Measurements from ENCODE around the gene THOC3. TPM values are rescaled to one million over a fixed set of nuclear protein-coding genes. Genes with fewer than 3 reads are reported as not detected.
A peak's percentile ranks its signal among the peaks of the same experiment; 100 is the strongest.
"Not testable (repeated sequence)": the region's sequence is repeated elsewhere in the genome, so short reads cannot be mapped to it uniquely, and the experiment has no call there.

The THOC3 gene, protein sequence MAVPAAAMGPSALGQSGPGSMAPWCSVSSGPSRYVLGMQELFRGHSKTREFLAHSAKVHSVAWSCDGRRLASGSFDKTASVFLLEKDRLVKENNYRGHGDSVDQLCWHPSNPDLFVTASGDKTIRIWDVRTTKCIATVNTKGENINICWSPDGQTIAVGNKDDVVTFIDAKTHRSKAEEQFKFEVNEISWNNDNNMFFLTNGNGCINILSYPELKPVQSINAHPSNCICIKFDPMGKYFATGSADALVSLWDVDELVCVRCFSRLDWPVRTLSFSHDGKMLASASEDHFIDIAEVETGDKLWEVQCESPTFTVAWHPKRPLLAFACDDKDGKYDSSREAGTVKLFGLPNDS
- 36.5 and 43.7 TPM in 2 replicates for total RNA-seq (2014; rRNA removed; shearing (Covaris generic))
- polyA plus RNA-seq (2015; cell fraction: cytosol; rRNA removed) = 53.8 and 54.3 TPM in 2 replicates
- 20.9 and 25.7 TPM in 2 replicates for polyA plus RNA-seq (2015; cell fraction: nucleus; rRNA removed)

DNA sequence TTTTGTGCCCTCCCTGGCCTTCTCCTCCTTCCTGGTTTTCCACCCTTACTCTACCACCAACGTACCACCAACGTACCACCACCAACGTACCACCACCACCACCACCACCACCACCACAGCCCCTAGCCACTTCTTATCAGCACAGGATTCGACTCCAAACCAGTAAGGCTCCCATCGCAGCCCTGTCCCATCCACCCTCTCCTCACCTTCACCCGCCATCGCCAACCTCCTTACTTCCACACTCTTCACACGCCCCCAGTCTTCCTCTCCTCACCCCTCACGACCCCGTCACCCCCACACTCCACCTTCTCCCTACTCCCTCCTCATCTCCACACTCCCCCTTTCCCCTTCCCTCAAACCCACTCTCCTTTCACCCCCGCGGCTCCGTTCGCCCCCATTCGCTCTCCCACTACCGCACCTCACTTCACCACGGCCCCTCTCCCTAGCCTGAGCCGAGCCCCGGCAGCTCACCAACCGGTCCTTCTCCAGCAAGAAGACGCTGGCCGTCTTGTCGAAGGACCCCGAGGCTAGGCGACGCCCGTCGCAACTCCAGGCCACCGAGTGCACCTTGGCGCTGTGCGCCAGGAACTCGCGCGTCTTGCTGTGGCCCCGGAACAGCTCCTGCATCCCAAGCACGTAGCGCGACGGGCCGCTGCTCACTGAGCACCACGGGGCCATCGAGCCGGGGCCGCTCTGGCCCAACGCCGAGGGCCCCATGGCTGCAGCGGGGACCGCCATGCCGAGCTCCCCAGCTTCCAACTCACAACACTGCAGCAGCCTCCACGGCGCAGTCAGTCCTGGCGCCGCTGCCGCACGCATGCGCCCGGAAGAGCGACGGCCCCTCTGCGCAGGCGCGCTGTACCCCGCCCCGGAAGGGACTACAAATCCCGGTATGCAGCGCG is at the start of gene THOC3:
Gene THOC3, minus strand, starts transcription at position 845 of the 902 bp plus-strand sequence. Its CDS starts 107 bp downstream, at position 738.
- DNase-seq (ENCODE audit: low read depth, low spot score) = peak; percentile 67
- in situ Hi-C loops (cut with HindIII; ENCODE audit: low pct_unique_long_range_greater_than_20kb, low sequenced_read_pairs) = not testable (repeated sequence)

DNA sequence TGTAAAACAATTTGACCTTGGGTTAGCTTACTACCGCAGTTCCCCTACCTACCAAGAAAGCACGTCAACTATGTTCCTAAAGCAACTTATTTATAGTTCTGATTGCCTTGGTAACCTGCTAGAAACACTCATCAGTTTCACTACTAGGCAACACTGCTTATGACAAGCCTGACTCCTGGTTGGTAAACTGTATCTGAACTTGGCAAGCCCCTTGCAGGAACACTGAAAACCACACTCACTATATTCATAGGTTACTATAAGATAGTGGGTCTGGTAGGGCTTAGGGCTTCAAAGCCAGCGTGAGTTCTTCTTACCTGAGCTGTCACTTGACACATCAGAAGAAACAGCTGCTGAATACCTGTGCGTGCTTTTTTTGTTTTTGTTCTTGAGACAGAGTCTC is 49.2 kb upstream of the THOC3 start:
- in situ Hi-C loops (cut with HindIII; ENCODE audit: low pct_unique_long_range_greater_than_20kb, low sequenced_read_pairs); DNase-seq (ENCODE audit: low read depth, low spot score): not testable (repeated sequence)

DNA sequence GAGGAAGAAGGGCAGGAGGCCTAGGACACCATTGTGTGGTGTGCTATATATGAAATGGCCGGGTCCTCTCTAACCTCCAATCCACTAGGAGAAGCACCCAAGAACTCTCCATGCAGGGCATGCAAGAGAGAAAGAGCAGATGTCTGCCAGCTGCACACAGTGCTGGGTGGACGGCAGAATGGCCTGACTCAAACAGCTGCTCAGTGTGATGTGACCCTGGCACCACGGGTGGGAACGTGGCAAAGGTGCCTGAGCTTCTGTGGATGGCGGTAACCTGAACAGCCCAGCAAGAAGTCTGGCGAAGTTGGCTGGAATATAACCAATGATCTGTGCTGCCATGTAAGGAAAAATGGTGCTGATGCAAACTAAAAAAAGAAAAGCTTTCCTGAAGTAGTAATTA is 46.2 kb upstream of the THOC3 start:
- in situ Hi-C loops (cut with HindIII; ENCODE audit: low pct_unique_long_range_greater_than_20kb, low sequenced_read_pairs); DNase-seq (ENCODE audit: low read depth, low spot score): not testable (repeated sequence)

DNA sequence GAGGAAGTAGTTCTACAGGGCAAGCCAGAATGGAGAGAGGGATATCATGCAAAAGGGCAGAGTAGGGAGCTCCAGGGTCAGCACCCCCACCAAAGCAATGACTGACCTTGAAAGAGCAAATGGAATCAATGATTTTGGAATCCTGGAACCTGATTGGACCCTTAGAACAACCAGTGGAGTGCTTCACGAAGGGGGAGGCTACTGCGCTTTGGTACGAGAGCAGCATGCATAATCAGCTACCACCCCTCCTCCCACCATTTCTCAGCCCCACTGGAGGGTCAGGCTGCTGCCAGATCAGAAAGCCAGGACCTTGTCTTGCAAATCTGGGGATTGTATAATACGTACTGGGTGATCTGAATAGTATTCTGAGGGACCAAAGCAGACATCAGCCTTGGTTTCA is 43.0 kb upstream of the THOC3 start:
- in situ Hi-C loops (cut with HindIII; ENCODE audit: low pct_unique_long_range_greater_than_20kb, low sequenced_read_pairs); DNase-seq (ENCODE audit: low read depth, low spot score): not testable (repeated sequence)

DNA sequence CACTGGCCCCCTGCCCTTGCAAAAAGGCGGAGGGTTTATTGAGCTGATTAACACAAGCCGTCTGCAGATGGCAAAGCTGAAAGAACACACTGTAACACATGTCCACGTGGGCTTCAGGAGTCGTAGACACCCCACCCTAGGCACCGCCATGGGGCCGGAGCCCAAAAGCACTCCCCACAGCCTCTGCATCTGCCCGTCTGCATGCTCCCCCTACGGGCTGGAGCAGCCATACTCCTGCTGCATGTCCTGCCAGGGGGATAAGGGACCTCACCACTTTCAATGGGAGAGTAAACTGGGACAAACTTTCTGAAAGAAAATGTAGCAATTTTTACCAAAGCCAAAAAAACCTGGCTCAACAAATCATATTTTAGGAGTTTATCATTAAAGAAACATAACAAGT is 42.1 kb upstream of the THOC3 start:
- in situ Hi-C loops (cut with HindIII; ENCODE audit: low pct_unique_long_range_greater_than_20kb, low sequenced_read_pairs); DNase-seq (ENCODE audit: low read depth, low spot score): not testable (repeated sequence)

DNA sequence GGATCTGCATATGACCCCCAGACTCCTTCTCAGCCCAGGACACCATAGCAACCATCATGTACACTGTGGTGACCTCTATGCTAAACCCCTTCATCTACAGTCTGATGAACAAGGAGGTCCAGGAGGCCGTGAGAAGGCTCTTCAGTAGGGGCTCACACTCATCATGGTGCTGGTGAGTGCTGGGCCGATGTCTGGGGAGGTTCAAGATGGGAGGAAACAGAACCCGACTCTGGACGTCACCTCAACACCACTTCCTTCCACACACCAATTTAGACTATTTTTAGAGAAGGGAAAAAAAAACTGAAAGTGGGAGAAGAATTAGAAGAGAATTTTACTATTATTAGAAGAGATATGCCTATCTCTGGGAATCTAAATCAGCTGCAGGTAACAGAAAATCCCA is 39.1 kb upstream of the THOC3 start:
- DNase-seq (ENCODE audit: low read depth, low spot score); in situ Hi-C loops (cut with HindIII; ENCODE audit: low pct_unique_long_range_greater_than_20kb, low sequenced_read_pairs): not testable (repeated sequence)

DNA sequence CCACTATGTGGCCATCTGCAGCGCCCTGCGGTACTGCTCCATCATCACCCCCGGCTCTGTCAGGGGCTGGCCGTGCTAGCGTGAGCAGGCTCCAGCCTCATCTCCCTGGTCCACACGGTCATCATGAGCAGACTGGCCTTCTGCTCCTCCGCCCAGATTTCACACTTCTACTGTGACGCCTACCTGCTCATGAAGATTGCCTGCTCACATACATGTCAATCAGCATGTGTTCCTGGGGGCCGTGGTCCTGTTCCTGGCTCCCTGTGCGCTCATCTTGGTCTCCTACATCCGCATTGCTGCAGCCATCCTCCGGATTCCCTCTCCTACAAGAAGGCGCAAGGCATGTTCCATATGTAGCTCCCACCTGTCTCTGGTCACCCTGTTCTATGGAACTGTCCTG is 38.7 kb upstream of the THOC3 start:
- in situ Hi-C loops (cut with HindIII; ENCODE audit: low pct_unique_long_range_greater_than_20kb, low sequenced_read_pairs); DNase-seq (ENCODE audit: low read depth, low spot score): not testable (repeated sequence)

DNA sequence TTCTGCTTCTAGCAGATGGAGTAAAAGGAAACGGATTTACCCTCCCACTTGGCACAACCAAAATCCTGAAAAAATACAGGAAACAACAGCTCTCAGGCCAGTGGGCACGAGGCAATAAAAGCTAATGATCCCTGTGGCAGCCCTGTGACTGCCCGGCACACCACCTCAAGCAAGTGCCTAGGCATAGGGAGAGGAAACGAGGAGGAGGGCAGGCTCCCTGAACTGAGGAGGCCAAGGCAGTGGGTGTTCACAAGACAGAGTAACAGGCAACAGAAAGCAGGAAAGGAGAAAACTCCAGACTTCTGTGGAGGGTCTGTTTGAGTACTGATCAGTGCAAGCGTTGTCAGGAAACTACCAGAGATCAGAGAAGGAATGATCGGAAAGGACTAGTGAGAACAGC is 29.9 kb upstream of the THOC3 start:
- in situ Hi-C loops (cut with HindIII; ENCODE audit: low pct_unique_long_range_greater_than_20kb, low sequenced_read_pairs); DNase-seq (ENCODE audit: low read depth, low spot score): not testable (repeated sequence)

DNA sequence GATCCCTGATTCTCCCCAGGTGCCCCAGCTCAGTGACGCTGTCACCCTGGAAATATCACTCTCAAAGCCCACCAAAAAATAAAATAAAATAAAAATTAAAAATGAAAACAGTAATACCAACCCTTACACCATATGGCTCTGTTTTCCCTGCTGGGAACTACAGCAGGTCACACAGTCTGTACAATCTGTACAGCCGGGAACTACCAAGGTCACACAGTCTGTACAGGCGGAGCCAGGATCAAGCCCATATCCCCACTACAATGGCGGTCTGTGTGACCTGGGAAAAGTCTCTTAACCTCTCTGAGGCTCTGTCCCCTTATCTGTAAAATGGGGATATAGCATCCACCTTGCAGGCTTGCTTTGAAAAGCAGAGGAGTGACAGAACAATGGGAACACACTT is 29.4 kb upstream of the THOC3 start:
- DNase-seq (ENCODE audit: low read depth, low spot score); in situ Hi-C loops (cut with HindIII; ENCODE audit: low pct_unique_long_range_greater_than_20kb, low sequenced_read_pairs): not testable (repeated sequence)

DNA sequence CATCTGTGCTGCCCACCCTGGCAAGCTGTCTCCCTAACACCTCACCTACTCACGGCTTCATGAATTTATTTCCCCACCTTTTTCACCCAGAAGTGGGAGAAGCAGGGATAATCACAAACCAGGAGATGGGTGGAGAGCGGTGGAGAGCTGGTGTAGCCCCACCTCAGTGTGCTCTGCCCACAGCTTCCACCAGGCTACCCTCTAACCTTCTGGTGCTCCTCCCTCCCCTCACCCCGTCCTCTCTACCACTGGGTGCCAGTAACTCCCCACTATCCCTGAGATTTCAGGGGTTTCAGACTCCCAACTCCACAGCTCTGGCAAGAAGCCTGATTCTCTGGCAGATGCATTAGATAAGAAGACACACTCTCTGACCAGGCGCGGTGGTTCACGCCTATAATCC is 28.7 kb upstream of the THOC3 start:
- DNase-seq (ENCODE audit: low read depth, low spot score); in situ Hi-C loops (cut with HindIII; ENCODE audit: low pct_unique_long_range_greater_than_20kb, low sequenced_read_pairs): not testable (repeated sequence)

DNA sequence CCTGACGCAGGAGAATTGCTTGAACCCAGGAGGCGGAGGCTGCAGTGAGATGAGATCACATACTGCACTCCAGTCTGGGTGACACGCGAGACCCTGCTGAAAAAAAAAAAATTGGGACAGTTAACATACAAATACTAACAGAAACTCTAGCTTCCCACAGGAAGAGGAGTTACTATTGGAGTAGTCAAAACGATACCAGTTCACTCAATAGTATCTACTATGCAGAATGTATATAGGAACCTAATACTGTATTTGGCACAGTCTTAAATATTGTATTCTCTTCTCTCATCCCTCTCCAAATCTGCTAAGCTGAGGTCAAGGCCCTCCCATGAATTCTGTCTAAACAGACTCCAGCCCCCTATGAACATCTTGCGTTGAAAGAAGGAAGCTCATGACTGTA is 27.4 kb upstream of the THOC3 start:
- DNase-seq (ENCODE audit: low read depth, low spot score); in situ Hi-C loops (cut with HindIII; ENCODE audit: low pct_unique_long_range_greater_than_20kb, low sequenced_read_pairs): not testable (repeated sequence)

DNA sequence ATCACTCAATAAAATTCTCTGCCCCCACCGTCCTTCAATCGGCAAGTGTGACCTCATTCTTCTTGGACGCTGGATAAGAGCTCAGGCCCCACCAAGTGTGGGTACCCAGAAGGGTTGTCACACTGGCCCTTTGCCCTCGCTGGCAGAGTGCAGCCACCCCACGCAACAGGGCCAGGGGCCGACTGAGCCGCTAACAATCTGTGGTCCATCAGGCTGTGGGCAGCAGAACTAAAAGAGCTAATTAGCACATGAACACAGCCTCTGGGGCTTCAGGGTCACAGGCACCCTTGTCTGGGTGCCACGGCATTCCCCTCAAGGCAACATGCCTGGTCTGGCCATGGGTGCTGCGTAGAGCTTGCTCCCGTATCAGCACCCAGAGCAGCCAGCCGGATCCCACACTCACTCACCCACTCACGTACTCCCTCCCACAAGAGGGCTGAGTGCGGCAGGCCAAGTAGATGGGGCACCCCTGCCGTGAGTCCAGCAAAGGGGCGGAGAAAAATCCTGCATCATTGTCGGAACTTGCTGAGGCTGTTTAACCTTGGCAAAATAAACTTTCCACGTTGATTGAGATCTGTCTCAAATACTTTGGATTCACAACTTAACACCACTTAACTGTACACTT is 11.4 kb upstream of the THOC3 start:
- DNase-seq (ENCODE audit: low read depth, low spot score); in situ Hi-C loops (cut with HindIII; ENCODE audit: low pct_unique_long_range_greater_than_20kb, low sequenced_read_pairs): not testable (repeated sequence)

DNA sequence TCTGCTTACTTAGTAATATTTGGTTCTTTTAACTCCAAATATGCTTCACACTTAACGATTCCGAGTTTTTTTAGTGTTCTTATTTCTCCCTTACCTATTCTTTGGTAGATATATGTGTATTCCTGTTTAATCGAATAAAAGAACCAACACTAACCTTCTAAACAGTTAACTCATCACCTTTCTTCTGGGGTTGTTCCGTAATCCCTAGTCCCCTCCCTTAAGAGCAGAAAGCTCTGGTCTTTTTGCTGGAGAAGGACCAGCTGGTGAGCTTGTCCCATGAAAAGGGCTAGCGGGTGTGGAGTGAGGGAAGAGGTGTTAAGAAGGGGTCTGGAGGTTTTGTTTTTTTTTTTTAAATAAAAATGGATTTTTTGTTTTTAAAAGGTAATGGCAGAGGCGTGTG is 266 bp upstream of the THOC3 start:
- in situ Hi-C loops (cut with HindIII; ENCODE audit: low pct_unique_long_range_greater_than_20kb, low sequenced_read_pairs) = not testable (repeated sequence)

DNA sequence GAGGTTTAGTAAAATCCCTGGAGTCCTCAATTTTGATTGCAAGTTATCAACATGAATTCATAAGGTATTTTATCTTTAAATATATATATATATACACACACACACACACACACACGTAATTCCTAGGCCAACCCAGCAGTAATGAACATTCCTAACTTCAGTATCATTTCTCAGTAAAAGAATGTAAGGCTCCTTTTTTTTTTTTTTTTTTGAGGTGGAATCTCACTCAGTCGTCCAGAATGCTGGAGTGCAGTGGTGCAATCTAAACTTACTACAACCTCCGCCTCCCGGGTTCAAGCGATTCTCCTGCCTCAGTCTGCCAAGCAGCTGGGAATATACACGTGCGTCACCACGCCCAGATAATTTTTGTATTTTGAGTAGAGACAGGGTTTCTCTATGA is 5.8 kb downstream of the THOC3 start:
- DNase-seq (ENCODE audit: low read depth, low spot score); in situ Hi-C loops (cut with HindIII; ENCODE audit: low pct_unique_long_range_greater_than_20kb, low sequenced_read_pairs): not testable (repeated sequence)

More for the DNA sequence above, 266 bp upstream of the THOC3 start:
- not testable (repeated sequence) for DNase-seq (ENCODE audit: low read depth, low spot score)

DNA sequence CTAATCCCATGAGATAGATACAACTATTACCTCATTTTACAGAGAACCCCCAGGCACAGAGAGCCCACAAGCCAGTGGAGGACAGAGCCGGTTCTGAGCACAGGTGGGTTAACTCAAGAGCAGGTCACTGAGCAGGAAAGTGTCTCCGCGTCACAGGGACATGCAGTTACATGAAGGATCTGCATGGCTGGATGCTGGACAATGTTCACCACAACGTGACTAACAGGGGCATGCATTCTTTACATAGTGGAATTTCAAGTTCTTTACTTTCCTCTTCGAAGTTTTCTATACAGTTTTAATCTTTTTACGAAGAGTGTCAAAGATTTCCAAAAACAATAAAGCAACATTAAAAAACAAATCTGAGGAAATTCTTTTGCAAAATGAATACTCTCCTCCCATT is 7.9 kb downstream of the THOC3 start:
- in situ Hi-C loops (cut with HindIII; ENCODE audit: low pct_unique_long_range_greater_than_20kb, low sequenced_read_pairs); DNase-seq (ENCODE audit: low read depth, low spot score): not testable (repeated sequence)

DNA sequence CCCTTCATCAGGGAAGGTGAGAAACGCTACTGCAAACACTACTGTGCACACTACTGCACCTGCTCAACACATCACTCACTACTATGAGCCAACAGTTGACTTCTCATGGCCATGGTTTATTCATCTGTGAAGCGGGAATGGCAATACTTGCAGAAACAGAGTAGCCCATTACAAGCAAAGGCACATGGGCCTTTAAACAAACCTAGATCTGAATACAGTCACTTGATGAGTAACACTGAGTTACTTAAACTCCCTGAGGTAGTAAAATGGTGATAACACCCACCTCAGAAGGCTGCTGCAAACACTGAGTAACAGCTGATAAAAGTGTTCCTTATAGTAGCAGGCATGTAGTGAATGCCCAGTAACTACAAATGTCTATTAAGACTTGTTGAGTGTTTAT is 9.6 kb downstream of the THOC3 start:
- DNase-seq (ENCODE audit: low read depth, low spot score); in situ Hi-C loops (cut with HindIII; ENCODE audit: low pct_unique_long_range_greater_than_20kb, low sequenced_read_pairs): not testable (repeated sequence)

DNA sequence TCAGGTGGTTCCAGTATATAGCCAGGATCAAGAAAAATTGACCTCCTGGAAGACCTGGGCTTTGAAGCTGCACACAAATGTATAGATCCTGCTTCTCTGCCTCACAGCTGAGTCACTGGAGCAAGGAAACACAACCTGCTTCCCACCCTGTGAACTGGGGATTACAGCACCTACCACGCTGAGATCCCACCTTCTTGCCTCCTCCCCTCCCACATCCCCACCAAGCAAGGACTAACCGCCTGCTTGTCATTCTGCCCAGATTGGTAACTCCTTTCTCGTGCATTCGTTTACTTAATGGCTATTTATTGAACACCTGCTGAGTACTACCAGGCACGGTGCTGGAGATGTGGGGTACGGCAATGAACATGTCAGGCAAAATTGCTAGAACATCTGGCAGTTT is 14.0 kb downstream of the THOC3 start:
- DNase-seq (ENCODE audit: low read depth, low spot score); in situ Hi-C loops (cut with HindIII; ENCODE audit: low pct_unique_long_range_greater_than_20kb, low sequenced_read_pairs): not testable (repeated sequence)

DNA sequence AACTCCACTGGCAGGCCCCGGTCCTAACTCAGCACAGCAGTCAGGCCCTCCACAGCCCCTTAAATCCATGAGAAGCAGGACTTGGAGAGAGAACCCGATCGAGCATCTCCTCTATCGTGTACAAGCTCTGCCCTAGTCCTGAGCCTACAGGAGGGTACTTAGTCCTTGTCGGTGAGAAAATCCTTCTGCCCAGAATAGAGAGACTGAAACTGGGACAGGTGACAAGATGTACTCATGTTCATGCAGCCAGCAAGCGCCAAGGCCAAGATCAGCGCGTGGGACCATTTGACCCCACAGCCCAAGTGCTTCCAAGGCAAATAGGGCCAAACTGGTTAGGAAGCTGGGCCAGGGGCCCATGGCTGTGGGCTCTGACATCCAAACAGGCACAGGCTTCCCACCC is 15.3 kb downstream of the THOC3 start:
- DNase-seq (ENCODE audit: low read depth, low spot score); in situ Hi-C loops (cut with HindIII; ENCODE audit: low pct_unique_long_range_greater_than_20kb, low sequenced_read_pairs): not testable (repeated sequence)
